ENCODE measurements around the gene NFE2L2. TPM values are rescaled to one million over a fixed set of nuclear protein-coding genes. Genes with fewer than 3 reads are reported as not detected.
"Not testable (repeated sequence)": the region's sequence is repeated elsewhere in the genome, so short reads cannot be mapped to it uniquely, and the experiment has no call there.

NFE2L2 gene
- polyA plus RNA-seq, 1 experiment = 321 TPM

DNA sequence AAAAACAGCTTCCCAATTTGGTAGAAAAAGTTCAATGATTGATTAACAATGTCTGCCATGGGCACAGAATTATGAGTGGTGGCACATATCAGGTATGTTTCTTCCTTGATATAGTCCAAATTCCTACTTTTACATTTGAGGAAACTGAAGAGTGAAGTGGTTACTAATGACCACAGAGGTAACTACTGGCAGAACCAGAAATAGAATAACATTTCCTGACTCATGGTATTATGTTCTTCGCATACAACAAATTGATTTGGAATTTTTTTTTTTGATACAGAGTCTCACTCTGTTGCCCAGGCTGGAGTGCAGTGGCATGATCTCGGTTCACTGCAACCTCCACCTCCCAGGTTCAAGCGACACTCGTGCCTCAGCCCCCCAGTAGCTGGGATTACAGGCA, 6.0 kb upstream of the NFE2L2 start:
- Histone ChIP-seq H3K27me3 (ENCODE audit: control insufficient read depth, insufficient read depth, low read length) (no peaks in the 10 kb centered on the region), H3K9me3 (ENCODE audit: control insufficient read depth, insufficient read depth, low read length) (no peaks in the 10 kb centered on the region), H3K4me3 (ENCODE audit: low read depth, low read length) (no peak overlapping the region), H3K27ac (ENCODE audit: low read depth, low read length) (no peak overlapping the region)
- DNase-seq (ENCODE audit: low read depth, low spot score) = no peak
- TF ChIP-seq, protein P1, sequence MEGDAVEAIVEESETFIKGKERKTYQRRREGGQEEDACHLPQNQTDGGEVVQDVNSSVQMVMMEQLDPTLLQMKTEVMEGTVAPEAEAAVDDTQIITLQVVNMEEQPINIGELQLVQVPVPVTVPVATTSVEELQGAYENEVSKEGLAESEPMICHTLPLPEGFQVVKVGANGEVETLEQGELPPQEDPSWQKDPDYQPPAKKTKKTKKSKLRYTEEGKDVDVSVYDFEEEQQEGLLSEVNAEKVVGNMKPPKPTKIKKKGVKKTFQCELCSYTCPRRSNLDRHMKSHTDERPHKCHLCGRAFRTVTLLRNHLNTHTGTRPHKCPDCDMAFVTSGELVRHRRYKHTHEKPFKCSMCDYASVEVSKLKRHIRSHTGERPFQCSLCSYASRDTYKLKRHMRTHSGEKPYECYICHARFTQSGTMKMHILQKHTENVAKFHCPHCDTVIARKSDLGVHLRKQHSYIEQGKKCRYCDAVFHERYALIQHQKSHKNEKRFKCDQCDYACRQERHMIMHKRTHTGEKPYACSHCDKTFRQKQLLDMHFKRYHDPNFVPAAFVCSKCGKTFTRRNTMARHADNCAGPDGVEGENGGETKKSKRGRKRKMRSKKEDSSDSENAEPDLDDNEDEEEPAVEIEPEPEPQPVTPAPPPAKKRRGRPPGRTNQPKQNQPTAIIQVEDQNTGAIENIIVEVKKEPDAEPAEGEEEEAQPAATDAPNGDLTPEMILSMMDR (IDR thresholded peaks at IDR 0.05; ENCODE audit: low read depth, low read length) = no peak
- CTCF ChIA-PET = interaction anchor here (1.4 to 1.5 kb wide), 2 partner anchors 65 to 106 kb away, joined by 4 to 5 read pairs; no protein-coding TSS in a partner anchor
- POLR2A ChIA-PET = no interaction called here

DNA sequence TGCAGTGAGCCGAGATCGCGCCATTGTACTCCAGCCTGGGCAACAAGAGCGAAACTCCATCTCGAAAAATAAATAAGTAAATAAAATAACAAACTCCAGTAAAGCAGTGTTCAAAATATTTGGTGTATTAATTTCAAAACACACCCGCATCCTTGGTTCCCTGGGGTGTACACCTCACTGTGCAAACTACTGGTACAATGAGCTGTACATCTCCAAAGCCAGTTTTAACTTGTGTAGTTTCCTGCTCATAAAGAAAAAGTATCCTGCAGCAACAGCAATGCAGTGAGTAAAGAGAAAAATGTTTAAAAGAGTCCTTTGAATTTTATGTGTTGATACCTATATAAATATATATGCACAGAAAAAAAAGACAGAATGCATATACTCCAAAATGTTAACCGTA, 4.4 kb upstream of the NFE2L2 start:
- CTCF ChIA-PET = interaction anchor here (1.0 to 1.5 kb wide), 2 partner anchors 67 to 119 kb away, joined by 3 to 4 read pairs; no protein-coding TSS in a partner anchor

DNA sequence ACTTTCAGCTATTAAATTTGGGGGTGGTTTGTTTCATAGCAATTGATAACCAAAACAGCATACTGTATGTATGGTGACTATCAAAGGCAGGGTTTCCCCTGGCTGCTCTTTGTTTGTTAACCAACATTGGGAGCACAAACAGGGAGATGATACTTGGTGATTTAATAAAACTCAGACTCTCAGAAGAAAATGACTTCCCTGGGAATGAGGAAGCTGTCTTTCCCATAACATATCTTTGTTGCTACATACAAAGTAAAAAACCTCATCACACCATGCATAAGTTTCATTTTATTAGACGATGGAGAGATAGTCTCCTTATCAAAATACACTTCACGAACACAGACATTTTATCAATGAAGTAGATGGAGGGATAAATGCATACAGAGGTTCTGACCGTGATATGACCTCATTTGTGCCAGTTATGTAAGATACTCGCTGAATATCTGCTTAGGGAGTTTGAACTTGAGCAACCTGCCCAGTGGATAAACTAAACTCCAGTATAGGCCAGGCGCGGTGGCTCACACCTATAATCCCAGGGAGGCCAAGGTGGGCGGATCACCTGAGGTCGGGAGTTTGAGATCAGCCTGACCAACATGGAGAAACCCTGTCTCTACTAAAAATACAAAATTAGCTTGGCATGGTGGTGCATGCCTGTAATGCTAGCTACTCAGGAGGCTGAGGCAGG, 3.8 kb upstream of the NFE2L2 start:
- TF ChIP-seq, protein P1 (IDR thresholded peaks at IDR 0.05; ENCODE audit: low read depth, low read length) = no peak
- Histone ChIP-seq H3K27me3 (ENCODE audit: control insufficient read depth, insufficient read depth, low read length) (no peaks in the 10 kb centered on the region), H3K27ac (ENCODE audit: low read depth, low read length) (no peak overlapping the region), H3K9me3 (ENCODE audit: control insufficient read depth, insufficient read depth, low read length) (peaks cover 3% of the 10 kb centered on the region; the same call in 1 of the 2 replicates), H3K4me3 (ENCODE audit: low read depth, low read length) (no peak overlapping the region)
- DNase-seq (ENCODE audit: low read depth, low spot score) = no peak
- CTCF ChIA-PET = interaction anchor here (0.8 to 1.7 kb wide), 6 partner anchors 13 to 147 kb away, joined by 3 to 10 read pairs (median 6); no protein-coding TSS in a partner anchor
- POLR2A ChIA-PET = no interaction called here

More for the DNA sequence above, 4.4 kb upstream of the NFE2L2 start:
- no peaks in the 10 kb centered on the region for H3K27me3 ChIP-seq (ENCODE audit: control insufficient read depth, insufficient read depth, low read length)
- no peaks in the 10 kb centered on the region; the same call in 1 of the 2 replicates for H3K9me3 ChIP-seq (ENCODE audit: control insufficient read depth, insufficient read depth, low read length)
- DNase-seq (ENCODE audit: low read depth, low spot score) = no peak
- POLR2A ChIA-PET = no interaction called here
- no peak overlapping the region for H3K27ac ChIP-seq (ENCODE audit: low read depth, low read length)
- TF ChIP-seq, protein P1 (IDR thresholded peaks at IDR 0.05; ENCODE audit: low read depth, low read length) = no peak
- no peak overlapping the region for H3K4me3 ChIP-seq (ENCODE audit: low read depth, low read length)

DNA sequence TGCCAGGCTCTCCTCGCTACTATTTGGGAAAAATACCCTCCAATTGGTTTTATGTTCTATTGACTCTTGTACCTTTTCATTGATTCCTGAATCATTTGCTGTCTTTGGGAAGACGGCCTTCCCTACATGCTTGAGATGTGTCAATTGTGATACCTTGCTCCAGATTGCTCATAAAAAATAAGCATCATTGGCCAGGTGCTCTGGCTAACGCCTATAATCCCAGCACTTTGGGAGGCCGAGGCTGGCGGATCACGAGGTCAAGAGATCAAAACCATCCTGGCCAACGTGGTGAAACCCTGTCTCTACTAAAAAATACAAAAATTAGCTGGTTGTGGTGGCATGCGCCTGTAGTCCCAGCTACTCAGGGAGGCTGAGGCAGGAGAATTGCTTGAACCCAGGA, 2.4 kb upstream of the NFE2L2 start:
- POLR2A ChIA-PET = interaction anchor here (1.4 kb wide), 1 partner anchor 15 kb away, joined by 3 read pairs; no protein-coding TSS in a partner anchor
- H3K9me3 ChIP-seq (ENCODE audit: control insufficient read depth, insufficient read depth, low read length); H3K27ac ChIP-seq (ENCODE audit: low read depth, low read length); H3K27me3 ChIP-seq (ENCODE audit: control insufficient read depth, insufficient read depth, low read length); DNase-seq (ENCODE audit: low read depth, low spot score); H3K4me3 ChIP-seq (ENCODE audit: low read depth, low read length): not testable (repeated sequence)
- CTCF ChIA-PET = interaction anchor here (1.5 to 4.8 kb wide), 4 partner anchors 68 to 149 kb away, joined by 8 to 61 read pairs (median 9); no protein-coding TSS in a partner anchor

DNA sequence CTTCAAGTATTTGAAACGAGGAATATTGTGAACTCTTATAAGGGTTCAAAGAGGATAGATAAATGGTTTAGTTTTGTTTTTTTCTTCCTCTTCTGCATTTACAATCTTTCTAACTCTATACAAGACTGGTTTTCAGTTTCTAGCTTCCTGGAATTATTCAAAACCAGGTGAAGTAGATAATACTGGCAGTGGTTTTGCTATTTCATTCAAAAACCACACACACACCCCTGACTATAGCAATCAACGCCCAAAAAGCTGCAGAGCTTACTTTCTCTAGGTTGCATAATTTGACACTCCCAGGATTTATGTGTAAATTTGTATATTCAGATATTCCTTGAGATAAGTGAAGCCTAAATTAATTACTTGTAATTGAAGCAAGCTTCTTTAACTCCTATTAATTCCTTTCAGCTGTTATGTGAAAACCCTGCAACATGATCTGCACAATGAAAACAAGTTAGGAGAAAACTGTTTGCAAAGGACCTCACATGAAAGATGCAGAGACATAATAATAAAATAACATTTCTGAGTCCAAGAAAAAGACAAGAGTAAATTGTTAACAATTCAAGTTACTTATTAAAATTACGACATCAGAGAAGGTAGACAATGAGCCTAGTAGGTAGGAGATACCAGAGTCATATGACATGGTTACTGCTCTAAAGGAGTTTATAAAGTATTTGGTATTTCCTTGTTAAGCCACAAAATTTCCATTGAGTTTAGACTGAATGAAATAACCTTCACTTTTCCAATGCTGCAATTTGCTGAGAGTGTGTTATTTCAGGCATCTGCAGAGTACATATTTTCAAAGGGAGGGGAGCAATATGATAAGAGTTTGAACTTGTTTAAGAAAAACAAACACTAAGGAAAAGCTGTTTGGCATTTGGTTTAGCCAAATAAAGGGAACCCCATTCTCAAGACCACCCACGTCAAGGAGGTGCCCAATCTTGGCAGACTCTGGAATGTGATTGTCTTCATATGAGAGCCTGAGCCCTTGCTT, 1.6 kb upstream of the NFE2L2 start:
- TF ChIP-seq, protein P1 (IDR thresholded peaks at IDR 0.05; ENCODE audit: low read depth, low read length) = no peak
- Histone ChIP-seq H3K9me3 (ENCODE audit: control insufficient read depth, insufficient read depth, low read length) (peaks cover 3% of the 10 kb centered on the region; the same call in 1 of the 2 replicates), H3K4me3 (ENCODE audit: low read depth, low read length) (no peak overlapping the region), H3K27me3 (ENCODE audit: control insufficient read depth, insufficient read depth, low read length) (no peaks in the 10 kb centered on the region), H3K27ac (ENCODE audit: low read depth, low read length) (peak overlapping the region; percentile 68)
- DNase-seq (ENCODE audit: low read depth, low spot score) = no peak
- ChIA-PET POLR2A (interaction anchor here (1.4 to 3.1 kb wide), 6 partner anchors 16 to 101 kb away, joined by 3 to 25 read pairs (median 10); partner anchors contain the start of gene HNRNPA3), CTCF (interaction anchor here (0.6 to 4.8 kb wide), 8 partner anchors 7 to 1278 kb away, joined by 3 to 61 read pairs (median 6); no protein-coding TSS in a partner anchor)
